Measurements from ENCODE around the gene ARL10. TPM values are rescaled to one million over a fixed set of nuclear protein-coding genes. Genes with fewer than 3 reads are reported as not detected.

Gene ARL10
- total RNA-seq, 2 donors from 2014 or later = 4.0 to 5.8 TPM

DNA sequence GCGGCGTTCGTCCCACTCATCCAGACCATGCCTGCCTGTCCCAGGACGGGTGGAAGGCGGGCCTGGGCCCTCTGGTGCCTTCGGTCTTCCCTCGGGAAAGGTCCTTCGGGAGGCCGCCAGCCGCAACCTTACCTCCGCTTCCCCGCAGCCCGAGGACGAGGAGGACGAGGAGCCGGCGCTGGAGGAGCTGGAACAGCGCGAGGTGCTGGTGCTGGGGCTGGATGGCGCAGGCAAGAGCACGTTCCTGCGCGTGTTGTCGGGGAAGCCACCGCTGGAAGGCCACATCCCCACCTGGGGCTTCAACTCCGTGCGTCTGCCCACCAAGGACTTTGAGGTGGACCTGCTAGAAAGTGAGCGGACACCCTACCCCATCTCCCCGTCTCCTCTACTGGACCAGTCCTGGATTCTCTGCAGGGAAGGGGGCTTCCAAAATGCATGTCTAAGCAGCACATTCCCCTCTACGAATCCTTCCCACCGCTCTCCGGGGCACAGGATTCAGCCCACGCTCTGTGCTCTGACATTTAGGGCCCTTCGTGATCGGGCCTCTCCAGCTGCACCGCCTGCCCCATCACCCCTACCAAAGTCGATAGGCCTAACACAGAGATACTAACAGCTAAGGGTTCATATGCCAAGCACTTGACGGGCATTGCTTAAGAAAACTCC lies 1.1 kb downstream of the ARL10 start:
- H3K4me3 ChIP-seq = peak overlapping the region; percentile 60 to 71
- peaks cover 17% of the 10 kb centered on the region for H3K36me3 ChIP-seq
- no peak for TF ChIP-seq CTCF (IDR thresholded peaks at IDR 0.05)
- H3K9me3 ChIP-seq = no peaks in the 10 kb centered on the region
- no peaks in the 10 kb centered on the region for H3K27me3 ChIP-seq
- no peak for DNase-seq (ENCODE audit: low spot score)
- H3K4me1 ChIP-seq = peaks cover 0 to 31% of the 10 kb centered on the region in 2 donors
- H3K27ac ChIP-seq = peak overlapping the region; percentile 75 to 88

DNA sequence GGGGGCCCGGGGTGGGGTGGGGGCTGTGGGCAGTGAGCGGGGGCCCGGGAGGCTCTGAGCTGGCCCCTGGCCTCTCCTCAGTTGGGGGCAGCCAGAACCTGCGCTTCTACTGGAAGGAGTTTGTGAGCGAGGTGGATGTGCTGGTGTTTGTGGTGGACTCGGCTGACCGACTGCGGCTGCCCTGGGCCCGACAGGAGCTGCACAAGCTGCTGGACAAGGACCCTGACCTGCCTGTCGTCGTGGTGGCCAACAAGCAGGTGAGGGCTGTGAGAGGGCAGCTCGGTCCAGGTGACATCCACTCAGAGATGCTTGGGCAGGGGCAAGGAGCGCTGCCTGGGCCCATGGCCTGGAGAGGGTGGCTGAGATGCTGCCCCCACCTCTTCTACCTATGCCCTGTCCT lies 3.4 kb downstream of the ARL10 start:
- Histone ChIP-seq H3K4me1 (peaks cover 0 to 47% of the 10 kb centered on the region in 2 donors), H3K36me3 (peaks cover 17% of the 10 kb centered on the region), H3K27ac (no peak overlapping the region)

GRCh38 chr5:176369934-176370711 lies 4.8 kb downstream of the ARL10 start:
- DNase-seq (ENCODE audit: low spot score) = no peak
- H3K27ac ChIP-seq = peak overlapping the region; percentile 63 to 87
- no peak overlapping the region for H3K4me3 ChIP-seq
- no peaks in the 10 kb centered on the region for H3K27me3 ChIP-seq
- H3K9me3 ChIP-seq = no peaks in the 10 kb centered on the region
- H3K36me3 ChIP-seq = peaks cover 17% of the 10 kb centered on the region
- no peak for TF ChIP-seq CTCF (IDR thresholded peaks at IDR 0.05)
- H3K4me1 ChIP-seq = peaks cover 0 to 42% of the 10 kb centered on the region in 2 donors

More for the DNA sequence above, 3.4 kb downstream of the ARL10 start:
- no peak for DNase-seq (ENCODE audit: low spot score)
- no peaks in the 10 kb centered on the region for H3K27me3 ChIP-seq
- H3K4me3 ChIP-seq = no peak overlapping the region
- H3K9me3 ChIP-seq = no peaks in the 10 kb centered on the region
- no peak for TF ChIP-seq CTCF (IDR thresholded peaks at IDR 0.05)

DNA sequence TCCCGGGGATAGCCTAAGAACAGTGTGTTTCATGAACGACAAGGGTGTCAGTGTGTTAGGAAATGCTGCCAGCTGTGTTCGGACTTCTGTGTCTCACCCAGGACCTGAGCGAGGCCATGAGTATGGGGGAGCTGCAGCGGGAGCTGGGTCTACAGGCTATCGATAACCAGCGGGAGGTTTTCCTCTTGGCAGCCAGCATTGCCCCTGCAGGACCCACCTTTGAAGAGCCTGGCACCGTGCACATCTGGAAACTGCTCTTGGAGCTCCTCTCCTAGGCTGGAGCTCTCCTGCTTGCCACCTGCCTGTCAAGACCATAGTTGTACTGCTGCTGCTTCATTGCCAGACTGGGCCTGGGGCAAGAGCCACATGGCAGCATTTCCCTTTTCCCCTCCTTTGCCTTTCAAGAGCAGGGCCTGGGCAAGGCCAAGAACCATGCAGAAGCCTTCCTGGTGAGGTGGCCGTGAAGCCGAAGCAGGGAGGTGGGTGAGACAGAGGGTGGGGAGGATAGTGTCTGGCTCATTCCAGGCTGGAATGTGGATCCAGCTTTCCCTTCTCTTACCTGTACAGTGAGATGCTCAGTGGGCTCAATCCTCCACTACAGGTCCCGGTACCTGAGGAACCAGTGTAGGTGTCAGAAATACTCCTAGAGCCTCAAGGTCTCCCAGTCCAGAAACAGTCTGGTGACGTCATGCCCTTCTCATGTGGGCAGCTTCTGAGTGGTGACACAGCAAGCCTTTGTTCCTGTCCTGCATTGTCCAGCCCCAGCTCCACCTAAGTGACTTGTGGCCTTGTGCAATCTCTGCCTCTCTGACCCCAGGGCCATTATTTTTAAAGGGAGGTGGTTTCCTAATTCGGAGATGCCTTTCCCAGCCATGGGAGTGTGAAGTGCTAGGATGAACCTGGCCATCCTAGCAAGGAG lies 6.6 kb downstream of the ARL10 start:
- Histone ChIP-seq H3K36me3 (peaks cover 17% of the 10 kb centered on the region), H3K4me1 (peaks cover 0 to 34% of the 10 kb centered on the region in 2 donors), H3K27me3 (no peaks in the 10 kb centered on the region), H3K9me3 (no peaks in the 10 kb centered on the region), H3K27ac (peak overlapping the region; percentile 63 to 87), H3K4me3 (no peak overlapping the region)
- DNase-seq (ENCODE audit: low spot score) = no peak
- no peak for TF ChIP-seq CTCF (IDR thresholded peaks at IDR 0.05)

DNA sequence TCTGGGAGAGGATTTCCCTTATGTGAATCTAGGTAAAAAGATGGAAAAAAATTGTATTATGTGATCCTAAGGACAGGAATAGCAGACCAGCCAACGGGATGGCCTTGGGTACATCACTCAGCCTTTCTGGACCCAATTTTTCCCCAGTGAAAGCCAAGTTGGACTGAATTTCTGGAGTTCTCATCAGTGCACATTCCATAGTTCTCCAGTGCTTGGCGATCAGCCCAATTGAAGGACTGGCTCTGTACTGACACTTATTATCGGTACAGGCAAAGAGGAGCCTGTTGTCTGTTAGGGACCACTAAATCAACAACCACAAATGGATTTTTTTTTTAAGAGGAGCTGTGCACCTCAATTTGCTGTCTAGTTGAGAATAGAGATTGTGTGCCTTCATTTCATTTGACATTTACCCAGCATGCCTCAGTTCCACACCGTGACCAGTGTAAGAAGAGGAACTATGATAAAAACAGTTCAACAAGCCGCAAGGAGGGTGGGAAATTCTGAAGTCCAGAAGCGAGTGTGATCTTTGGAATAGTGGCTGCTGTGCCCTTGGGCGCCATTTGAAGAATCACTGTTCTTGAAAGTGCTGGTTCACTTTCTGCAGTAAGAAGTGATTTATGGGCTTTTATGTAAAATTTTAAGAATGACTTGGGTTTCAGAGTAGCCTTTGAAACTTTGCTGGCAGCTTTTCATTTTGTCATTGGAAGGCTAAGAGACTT lies 8.0 kb downstream of the ARL10 start:
- H3K27ac ChIP-seq = peak overlapping the region; percentile 63 to 87
- peaks cover 0 to 34% of the 10 kb centered on the region in 2 donors for H3K4me1 ChIP-seq
- TF ChIP-seq CTCF (IDR thresholded peaks at IDR 0.05) = no peak
- DNase-seq (ENCODE audit: low spot score) = no peak
- H3K36me3 ChIP-seq = peaks cover 8% of the 10 kb centered on the region
- no peaks in the 10 kb centered on the region for H3K9me3 ChIP-seq
- no peak overlapping the region for H3K4me3 ChIP-seq
- no peaks in the 10 kb centered on the region for H3K27me3 ChIP-seq
